GM21360 (cell line): Measurements from ENCODE around the gene SCTR.

ENCODE experiments used
- ATAC-seq: cut with Tn5 transposase; IDR thresholded peaks from one replicate; pipeline ENCODE4 v1.9.1; 2021; ENCODE audit warnings: mild to moderate bottlenecking, moderate library complexity; ENCODE audit not compliant: unreplicated experiment

Gene SCTR

DNA sequence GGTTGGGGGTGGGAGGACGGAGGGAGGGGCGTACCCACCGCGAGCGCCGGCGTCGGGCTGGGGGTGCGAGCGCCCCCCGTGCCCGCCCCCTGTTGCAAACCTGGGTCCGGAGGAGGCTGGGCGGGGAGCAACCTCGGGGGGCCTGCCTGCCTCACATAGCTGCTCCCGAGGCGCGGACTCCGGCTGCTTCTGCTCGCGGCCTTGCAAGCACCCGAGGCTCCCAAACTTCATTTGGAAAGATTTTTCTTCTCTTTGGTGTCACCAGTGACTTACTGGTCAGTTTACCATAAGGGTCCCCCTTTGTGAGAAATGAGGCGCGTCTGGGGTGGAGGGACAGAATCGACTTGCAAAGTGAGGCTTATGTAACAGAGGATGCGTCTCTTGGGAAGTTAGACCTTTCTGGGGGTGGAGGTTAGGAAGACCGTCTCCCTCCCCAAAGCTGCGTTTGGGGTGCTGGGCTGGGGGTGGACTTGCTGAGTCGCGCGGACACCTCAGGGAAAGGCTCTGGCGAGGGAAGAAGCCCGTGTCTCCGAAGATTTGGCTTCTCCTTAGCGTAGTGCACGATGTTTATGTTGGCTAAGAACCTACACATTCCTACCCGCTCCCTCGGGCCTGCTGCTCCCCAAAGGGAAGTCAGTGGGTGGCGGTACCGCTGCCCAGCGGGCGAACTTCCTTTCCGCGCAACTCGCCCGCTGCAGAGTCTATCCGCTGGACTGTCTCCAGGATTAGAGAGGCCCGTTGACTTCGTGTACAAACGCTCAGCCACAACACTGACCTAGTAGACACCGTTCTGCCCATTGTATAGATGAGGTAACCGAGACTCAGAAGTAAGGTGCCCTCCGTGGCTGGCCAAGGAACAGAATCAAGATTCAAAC, 92.1 kb downstream of the SCTR start:
- ATAC-seq: no peak

DNA sequence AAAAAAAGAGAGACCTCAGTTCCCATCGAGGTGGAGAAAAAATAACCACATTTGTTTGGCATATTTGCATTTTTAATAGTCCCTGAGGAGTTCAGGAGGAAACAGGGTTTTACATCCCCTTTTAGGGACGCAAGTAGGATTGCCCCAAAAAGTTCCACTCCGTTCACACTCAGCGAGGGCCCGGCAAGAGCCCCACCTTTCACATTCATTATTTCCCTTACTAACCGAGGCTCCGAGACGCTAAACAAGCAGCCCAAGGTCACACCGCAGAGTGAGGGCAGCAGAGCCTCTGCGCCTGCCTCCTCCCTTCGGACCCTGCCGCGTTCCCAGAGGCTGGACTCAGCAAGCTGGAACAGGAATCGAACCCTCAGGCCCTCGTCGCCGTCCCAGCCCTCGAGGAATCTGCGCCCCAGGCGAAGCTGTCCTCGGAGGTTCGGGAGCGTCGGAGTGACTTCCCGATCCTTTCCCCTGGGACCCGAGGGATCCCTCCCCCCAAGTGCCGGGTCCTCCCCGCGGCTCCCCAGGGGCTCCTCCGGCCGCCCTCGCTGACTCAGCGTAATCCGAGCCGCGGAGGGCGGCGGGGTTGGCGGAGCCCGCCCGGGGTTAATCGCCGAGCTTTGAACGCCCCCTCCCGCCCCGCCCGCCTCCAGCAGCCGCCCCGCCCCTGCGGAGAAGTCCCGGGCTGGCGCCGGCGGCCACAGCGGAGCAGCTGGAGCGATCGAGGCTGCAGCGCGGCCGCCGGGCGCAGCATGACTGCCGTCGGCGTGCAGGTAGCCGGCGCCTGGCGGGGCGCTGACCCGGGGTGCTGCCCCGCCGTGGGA, 92.9 kb downstream of the SCTR start, which contains the start of gene TMEM37:
TMEM37 (plus strand) TSS at position 700 of the 821 bp plus-strand sequence; CDS start at position 750, 50 bp downstream.
- ATAC-seq: peak; percentile 73

DNA sequence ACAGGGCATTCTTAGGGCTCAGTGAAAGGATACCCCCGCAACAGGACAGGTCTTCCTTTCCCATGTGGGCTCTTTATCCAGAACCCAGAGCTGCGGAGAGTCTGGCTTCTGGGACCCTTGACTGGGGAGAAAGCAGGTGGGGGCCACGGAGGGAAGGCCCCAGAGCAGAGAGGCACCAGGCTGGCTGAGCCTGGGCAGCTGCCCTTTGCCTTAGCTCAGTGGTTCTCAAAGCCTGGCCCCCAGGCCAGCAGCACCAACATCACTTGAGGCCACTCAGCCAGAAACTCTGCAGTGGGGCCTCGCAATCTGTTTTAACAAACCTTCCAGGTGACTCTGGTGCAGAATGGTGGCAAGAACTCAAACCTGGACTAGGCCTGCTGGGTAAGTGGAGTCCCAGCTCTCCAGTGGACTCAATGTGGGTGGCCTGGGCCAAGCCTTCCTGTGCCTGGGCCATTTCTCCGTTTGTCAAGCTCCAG, 94.2 kb downstream of the SCTR start:
- no peak for ATAC-seq

DNA sequence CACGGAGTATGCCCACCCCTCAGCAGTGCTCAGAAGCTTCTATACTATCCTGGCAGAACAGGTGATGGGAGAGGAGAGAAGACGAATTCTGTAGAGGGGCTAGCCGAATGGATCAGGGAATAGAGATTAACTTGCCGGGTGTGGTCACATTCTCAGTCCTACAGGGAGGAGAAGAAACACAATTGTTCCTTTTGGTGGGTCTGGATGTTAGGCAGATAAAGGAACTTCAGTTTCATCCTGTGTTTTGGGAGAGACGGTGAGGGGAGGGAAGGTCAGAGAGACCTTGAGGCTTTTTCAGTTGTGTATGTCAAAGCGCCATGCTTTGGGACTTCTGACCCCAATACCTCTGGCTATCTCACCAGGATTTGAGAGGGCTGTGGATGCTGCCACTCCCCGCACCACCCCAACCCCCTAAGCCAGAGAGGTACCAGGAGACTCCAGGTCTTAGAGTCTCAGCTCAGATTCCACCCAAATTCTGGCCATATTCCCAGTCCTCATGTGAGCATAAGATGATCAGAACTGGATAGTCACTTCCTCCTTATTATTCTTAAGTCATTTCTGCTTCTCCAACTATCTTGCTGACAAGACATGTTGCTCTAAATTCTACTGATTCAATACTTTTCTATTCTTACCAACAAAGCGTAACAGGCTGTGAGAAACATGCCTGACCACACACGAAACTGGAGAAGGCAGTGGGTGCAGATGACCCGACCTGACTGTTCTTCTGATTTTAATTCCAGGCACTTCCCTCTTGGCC, 94.9 kb downstream of the SCTR start:
- ATAC-seq: no peak

DNA sequence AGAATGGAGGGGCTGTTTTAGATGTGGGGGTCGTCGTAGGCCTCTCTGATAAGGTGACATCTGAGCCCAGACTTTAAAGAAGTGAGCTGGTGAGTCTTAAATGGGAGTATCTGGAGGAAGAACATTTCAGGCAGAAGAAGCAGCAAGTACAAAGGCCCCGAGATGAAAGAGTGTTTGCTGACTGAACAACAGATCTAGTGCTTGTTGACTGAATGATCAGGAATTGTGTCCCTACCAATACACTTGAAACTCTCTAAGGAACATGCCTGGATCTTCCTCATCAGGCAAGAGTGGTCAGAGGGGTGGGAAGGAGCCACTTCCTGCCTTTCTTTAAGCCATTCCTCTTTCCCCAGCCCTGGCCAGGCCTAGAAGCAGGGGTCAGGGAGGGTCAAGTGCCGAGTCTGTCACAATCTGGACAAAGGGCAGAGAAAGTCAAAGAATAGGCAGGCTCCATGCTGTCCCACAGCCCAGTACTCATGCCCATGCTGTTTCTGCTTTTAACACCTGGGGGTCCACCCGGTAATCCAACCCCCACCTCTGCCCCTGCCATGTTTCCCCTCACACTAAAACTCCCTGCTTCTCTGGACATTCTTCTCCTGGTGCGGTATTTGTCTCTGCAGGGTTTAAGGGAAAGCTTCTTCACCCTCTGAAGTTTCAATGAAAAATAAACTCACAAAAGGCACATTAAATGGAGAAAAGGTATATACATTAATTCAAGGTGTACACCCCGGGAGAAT, 95.6 kb downstream of the SCTR start:
- ATAC-seq: no peak

DNA sequence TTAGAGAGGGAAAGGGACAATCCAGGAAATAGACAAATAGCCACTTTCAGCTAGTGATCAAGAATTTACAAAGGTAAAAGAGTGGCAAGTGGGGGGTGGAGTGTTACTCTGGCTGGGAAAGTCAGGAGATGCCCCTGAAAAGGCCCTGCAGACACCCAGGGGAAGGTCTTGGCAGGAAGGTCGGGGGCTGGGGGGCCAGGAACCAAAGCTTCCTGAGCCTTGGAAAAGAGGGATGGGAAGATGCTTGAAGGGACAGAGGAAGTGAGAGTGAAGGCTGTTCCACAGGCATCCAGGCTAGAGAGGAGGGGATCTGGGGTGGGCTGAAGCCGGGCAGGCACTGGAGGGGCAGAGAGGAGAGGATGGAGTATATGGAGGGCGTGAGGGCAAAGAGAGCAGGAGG, 96.5 kb downstream of the SCTR start:
- ATAC-seq: no peak

DNA sequence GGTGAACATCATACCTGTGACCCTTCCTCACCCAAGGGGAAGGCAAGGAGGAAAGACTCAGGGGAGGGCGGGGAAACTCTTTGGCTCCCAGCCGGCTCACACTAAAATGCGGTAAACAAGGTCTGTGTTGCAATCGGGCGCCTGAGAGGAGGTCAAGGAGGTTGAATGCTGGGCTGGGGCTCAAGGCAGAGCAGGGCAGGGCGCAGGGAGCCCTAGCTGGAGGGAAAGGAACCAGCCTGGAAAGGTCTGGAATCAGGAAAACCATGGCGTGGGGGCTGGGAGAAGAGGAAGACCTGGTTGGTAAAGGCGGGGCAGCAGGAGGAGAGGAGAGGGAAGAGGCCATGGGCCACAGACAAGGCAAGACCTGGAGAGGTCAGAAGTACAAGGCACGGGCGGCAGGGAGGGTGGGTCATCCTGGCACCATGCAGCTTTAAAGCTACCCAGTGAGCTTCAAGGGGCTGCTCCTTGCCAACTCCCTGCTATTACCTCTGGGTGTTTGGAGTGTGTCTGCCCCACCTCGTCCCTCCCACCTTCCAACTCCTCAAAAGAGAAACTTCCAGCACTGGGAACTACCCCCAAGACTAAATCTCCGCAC, 97.4 kb downstream of the SCTR start:
- ATAC-seq: no peak

DNA sequence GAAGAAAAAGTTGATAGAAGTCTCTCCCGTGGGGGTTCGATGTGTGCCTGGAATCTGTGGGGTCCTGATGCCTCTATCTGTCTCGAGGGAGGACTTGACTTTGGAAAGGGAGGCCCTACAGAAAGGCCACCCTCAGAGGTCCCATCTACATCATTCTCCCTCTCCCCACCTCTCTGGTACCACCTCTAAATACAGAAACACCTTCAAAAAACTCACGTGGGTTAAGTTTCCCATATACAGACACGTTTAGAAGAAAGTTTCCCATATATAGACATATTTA, 97.9 kb downstream of the SCTR start:
- ATAC-seq: no peak

DNA sequence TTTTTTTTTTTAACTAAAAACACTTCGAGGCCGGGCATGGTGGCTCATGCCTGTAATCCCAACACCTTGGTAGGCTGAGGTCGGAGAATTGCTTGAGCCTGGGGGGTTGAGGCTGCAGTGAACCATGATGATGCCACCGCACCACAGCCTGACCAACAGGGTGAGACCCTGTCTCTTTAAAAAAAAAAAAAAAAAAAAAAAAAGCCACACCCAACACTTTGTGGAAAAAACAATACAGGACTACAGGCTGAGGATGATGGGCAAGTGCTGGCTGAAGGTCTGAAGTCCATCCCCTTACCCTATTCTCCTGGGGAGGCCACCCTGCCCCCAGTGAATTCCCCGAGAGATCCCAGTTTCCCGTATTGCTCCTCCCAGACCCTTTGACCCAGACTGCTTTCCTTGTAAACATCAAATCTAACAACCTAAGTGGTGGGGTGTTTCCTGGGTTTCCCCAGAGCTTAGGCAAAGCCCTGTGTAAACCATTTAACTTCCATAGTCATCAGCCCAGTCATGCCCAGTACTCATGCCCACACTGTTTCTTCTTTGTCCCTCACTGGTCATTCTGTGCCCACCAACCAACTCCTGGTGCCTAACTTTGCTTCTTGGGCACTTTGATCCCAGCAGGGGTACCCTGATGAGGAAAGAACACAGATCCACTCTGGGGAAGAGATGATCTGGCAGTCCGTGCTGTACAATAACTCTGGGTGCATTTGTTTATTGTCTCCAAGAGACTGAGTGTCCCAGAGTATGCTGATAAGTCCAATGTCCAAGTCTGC, 98.5 kb downstream of the SCTR start:
- ATAC-seq: no peak

DNA sequence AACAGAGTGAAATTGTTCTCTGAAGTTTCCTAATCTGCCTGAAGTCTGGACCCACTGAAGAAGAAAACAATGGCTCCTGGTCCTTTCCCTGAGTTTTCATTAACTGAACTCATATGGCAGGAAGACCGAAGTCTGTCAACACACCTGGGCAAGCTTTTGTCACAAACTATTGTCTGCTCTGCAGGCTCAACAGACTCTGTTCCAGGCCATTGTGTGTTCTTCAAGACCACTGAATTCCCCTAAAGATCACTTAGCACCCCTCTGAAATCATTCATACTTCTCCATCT, 99.2 kb downstream of the SCTR start:
- ATAC-seq: no peak

DNA sequence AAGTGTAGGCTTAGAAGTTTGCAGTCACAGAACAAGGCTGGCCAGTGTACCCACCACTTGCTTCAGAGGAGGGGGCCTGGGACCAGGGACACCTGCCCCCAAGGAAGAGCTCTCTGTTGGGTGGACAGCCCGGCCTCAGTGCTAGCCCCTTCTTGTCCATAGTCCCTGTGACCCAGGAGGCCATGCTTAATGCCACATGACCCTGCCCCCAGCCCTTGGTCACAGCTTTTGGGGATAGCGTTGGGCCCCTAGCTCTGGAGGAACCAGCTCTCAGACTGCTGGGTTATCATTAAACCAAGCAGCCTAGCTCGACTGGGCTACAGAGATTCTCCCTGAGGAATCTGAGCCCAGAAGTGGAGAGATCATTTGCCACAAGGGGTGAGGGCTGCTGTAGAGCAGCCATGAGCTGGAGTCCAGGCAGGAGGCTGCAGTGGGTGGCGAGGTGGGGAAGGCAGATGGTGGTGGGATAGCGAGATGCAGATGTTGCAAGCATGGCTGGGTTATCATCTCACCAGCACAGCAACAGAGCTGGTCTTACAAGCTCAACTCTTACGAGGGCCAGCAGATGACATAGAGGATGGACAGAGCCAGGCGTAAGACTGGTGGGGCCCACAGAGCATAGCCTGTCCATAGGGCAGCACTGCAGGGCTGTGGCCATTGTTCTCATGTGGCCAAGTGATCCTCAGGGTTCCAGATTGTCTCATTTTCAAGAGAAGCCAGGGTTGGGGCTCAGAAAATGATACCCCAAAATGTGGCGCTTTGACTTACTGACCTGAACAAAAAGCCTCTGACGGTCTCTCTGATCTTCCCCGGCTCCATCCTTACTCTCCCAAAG, 99.8 kb downstream of the SCTR start:
- ATAC-seq: no peak

DNA sequence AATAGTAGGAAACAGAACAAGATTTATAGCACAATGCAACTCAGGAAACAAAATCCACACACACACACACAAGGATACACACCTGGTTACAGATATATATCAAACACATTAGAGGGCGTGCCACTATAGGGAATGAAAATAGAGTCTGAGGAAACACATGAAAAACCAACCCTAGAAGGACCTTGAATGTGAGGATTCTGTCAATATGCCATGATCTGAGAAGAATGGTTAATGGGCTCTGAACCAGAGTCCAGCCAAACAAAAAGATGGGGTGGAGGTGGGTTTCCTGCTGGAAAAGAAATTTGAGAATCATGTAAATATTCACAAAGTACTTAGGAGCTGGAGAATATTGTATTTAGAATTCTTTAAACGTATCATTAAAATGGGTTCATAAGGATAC, 100.5 kb downstream of the SCTR start:
- ATAC-seq: no peak

DNA sequence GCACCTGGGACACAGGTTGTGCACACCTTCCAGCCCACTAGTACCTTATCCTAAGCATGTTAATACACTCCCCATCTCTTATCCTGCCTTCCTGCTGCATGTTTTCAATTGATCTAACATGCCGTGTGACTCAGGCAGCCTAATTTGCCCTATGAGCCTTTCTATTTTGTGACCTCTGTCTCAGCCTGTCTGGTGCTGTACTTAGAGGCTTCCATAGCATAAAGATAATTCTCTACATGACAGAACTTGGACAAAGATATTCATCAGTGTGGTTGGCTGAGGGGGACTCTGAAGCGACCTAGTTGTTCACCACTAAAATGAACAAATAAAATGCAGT, 101.2 kb downstream of the SCTR start:
- ATAC-seq: no peak

DNA sequence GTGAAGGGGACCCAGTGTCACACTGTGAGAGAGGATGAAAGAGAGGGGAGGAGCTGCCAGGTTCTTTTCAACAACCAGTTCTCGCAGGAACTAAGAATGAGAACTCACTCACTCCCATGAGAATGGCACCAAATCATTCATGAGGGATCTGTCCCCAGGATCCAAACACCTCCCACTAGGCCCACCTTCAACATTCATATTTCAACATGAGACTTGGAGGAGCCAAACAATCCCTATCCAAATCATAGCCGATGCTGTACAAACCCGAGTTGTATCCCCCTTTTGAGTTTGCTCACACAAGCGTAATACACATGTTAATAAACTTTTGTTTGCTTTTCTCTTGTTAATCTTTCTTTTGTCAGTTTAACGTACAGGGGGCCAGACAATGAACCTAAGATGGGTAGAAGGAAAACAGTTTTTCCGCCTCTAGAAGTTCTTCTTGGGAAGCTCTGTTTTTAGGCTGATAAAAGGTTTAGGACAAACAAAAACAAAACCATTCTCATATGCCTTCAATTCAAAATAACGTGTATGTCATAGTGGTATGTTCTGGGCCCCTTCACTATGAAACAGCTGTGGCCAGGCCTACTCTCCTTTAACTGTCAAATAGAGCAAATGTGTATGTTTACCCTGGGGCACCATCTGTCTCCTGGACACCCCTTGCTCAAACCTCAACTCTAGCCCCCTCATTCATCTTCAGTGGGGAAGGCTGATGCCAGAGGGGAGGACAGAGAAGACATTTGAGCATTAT, 101.7 kb downstream of the SCTR start:
- ATAC-seq: no peak

DNA sequence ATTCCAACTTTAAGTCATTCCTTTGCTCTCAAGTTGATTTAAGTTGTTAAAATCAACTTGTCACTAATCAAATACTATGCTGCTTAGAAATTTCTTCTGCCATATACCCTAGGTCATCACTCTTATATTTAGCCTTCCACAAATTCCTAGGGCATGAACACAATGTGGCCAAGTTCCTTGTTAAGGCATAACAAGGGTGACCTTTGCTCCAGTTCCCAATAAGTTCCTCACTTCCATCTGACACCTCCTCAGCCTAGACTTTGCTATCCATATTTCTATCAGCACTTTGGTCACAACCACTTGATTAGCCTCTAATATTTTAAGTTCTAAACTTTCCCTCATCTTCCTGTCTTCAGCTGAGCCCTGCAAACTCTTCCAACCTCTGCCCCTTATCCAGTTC, 102.5 kb downstream of the SCTR start:
- ATAC-seq: no peak

DNA sequence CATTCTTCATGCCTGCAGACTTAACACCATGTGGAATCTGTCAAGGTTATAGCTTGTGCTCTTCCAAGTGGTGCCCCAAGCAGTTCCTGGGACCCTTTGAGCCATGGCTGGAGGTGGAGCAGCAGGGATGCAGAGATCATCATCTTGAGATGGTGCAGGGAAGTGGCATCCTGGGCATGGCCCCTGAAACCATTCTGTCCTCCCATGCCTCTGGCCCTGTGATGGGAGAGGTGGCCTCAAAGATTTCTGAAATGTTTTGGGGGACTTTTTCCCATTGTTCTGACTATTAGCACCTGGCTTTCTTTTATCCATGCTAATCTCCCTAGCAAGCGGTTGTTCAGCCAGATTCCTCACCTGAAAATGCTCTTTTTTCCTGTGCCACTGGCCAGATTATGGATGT, 103.0 kb downstream of the SCTR start:
- no peak for ATAC-seq

DNA sequence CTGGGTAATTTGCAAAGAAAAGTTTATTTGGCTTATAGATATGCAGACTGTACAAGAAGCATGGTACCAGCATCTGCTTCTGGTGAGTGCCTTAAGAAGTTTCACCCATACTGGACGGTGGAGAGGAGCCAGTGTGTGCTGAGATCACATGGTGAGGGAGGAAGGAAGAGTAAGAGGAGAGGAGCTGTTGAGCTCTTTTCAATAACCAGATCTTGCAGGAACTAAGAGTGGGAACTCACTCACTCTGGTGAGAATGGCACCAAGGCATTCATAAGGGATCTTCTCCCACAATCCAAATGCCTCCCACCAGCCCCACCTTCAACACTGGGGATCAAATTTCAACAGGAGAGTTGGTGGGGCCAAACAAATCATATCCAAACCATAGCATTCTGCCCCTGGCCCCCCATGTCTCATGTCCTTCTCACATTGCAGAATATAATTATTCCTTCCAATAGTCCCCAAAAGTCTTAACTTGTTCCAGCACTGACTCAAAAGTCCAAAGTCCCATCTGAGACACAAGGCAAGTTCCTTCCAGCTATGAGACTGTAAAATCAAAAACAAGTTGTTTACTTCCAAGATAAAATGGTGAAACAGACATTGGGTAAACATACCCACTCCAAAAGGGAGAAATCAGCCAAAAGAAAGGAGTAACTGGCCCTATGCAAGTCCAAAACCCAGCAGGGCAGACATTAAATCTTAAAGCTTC, 104.3 kb downstream of the SCTR start:
- ATAC-seq: no peak

DNA sequence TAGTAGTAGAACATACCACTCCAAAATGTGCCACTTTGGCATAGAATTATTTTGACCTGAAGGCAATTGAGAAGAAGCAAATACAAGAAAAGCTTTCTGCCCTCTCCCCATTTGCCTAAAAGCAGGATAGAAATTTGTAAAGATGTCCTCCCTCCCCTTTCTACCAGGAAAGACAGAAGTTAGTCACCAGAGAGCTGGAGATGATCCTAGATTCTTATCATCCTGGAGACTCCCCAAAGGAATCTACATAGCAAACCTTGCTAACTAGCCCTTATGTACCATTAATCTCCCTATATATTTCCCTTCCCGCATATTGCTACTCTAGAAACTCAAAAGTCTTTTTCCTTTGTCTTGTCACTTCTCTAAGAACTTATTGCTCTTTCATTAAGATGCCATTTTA, 105.2 kb downstream of the SCTR start:
- ATAC-seq: no peak
